Measurements from ENCODE around the gene ANKHD1.
A peak's percentile ranks its signal among the peaks of the same experiment; 100 is the strongest.

DNA sequence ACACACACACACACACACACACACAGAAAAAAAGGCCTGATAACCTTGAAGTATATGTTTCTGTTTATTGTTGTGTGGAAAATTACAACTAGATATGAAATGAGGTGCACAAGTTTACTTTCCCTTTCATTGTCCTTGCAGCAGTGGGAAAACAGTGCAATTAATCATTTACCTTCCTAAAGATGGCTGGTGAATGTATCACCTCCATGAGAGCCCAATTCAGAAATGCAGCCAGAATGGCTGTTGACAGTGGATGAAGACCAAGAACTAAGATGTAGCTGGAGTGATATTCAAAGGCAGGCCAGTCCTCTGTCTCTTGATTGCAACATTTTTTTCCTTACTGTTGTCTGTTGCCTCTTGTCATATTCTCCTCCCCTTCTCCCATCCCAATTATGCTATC lies 96.3 kb downstream of the ANKHD1 start:
- TF ChIP-seq, protein P1, sequence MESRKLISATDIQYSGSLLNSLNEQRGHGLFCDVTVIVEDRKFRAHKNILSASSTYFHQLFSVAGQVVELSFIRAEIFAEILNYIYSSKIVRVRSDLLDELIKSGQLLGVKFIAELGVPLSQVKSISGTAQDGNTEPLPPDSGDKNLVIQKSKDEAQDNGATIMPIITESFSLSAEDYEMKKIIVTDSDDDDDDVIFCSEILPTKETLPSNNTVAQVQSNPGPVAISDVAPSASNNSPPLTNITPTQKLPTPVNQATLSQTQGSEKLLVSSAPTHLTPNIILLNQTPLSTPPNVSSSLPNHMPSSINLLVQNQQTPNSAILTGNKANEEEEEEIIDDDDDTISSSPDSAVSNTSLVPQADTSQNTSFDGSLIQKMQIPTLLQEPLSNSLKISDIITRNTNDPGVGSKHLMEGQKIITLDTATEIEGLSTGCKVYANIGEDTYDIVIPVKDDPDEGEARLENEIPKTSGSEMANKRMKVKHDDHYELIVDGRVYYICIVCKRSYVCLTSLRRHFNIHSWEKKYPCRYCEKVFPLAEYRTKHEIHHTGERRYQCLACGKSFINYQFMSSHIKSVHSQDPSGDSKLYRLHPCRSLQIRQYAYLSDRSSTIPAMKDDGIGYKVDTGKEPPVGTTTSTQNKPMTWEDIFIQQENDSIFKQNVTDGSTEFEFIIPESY (IDR thresholded peaks at IDR 0.05): peak; percentile 66
- TF ChIP-seq, protein P2, sequence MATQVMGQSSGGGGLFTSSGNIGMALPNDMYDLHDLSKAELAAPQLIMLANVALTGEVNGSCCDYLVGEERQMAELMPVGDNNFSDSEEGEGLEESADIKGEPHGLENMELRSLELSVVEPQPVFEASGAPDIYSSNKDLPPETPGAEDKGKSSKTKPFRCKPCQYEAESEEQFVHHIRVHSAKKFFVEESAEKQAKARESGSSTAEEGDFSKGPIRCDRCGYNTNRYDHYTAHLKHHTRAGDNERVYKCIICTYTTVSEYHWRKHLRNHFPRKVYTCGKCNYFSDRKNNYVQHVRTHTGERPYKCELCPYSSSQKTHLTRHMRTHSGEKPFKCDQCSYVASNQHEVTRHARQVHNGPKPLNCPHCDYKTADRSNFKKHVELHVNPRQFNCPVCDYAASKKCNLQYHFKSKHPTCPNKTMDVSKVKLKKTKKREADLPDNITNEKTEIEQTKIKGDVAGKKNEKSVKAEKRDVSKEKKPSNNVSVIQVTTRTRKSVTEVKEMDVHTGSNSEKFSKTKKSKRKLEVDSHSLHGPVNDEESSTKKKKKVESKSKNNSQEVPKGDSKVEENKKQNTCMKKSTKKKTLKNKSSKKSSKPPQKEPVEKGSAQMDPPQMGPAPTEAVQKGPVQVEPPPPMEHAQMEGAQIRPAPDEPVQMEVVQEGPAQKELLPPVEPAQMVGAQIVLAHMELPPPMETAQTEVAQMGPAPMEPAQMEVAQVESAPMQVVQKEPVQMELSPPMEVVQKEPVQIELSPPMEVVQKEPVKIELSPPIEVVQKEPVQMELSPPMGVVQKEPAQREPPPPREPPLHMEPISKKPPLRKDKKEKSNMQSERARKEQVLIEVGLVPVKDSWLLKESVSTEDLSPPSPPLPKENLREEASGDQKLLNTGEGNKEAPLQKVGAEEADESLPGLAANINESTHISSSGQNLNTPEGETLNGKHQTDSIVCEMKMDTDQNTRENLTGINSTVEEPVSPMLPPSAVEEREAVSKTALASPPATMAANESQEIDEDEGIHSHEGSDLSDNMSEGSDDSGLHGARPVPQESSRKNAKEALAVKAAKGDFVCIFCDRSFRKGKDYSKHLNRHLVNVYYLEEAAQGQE (IDR thresholded peaks at IDR 0.05): peak; percentile 79
- peak in 1 of 2 donors; percentile 65 for TF ChIP-seq GABPA (IDR thresholded peaks at IDR 0.05 in 1 of 2, conservative IDR thresholded peaks at IDR 0.05 in 1 of 2)
- peak; percentile 71 for TF ChIP-seq SP1 (IDR thresholded peaks at IDR 0.05)
- TF ChIP-seq EGR1 (IDR thresholded peaks at IDR 0.05; ENCODE audit: low read depth in 2 of 2): peak in 1 of 2 donors; percentile 60
- TF ChIP-seq CTCF (IDR thresholded peaks at IDR 0.05; ENCODE audit: low read depth, low read length, missing input control): no peak
- peak; percentile 75 for TF ChIP-seq MAX (IDR thresholded peaks at IDR 0.05)
- peak; percentile 42 for TF ChIP-seq ATF3 (IDR thresholded peaks at IDR 0.05)
- TF ChIP-seq FOXA1 (IDR thresholded peaks at IDR 0.05): peak; percentile 93
- TF ChIP-seq JUND (IDR thresholded peaks at IDR 0.05): peak; percentile 52 to 70
- TF ChIP-seq TAF1 (conservative IDR thresholded peaks at IDR 0.05): no peak
